OCI-LY1 (cell line): Measurements from ENCODE around the gene TMEM98.

Experiments
- CTCF ChIP-seq: fragments of 200-600 bp; sonication (generic), shearing (Covaris generic); IDR thresholded peaks from 2 replicates; pipeline ENCODE4 v1.5.1; 2017; ENCODE audit warnings: mild to moderate bottlenecking, antibody characterized with exemption, low read length, moderate library complexity, mixed read lengths
- EZH2 ChIP-seq: fragments of 200-600 bp; sonication (generic), shearing (Covaris generic); IDR thresholded peaks from 2 replicates; pipeline ENCODE4 v1.8.0; 2017; ENCODE audit warnings: borderline replicate concordance, mixed run types, mild to moderate bottlenecking, antibody characterized with exemption, low read length, moderate library complexity, mixed read lengths

GRCh38 chr17:32964541-32964940 is 36.6 kb downstream of the TMEM98 start:
- TF ChIP-seq CTCF, result no peak
- TF ChIP-seq EZH2, result no peak
